H1 (cell line): ENCODE data around the gene ARHGEF28. TPM values are rescaled to one million over a fixed set of nuclear protein-coding genes. Genes with fewer than 3 reads are reported as not detected.

Experiments used
- CTBP2 ChIP-seq: IDR thresholded peaks from 2 replicates; pipeline ENCODE4 v1.7.0; 2011; ENCODE audit warnings: borderline replicate concordance, mild to moderate bottlenecking, moderate library complexity, mixed read lengths, low read length; ENCODE audit not compliant: insufficient read depth, insufficient read length
- POLR2A ChIP-seq, 2 experiments: IDR thresholded peaks; 1 replicate in 1 of 2; 2 replicates in 1 of 2; pipeline ENCODE4 v1.6.1; 2011; ENCODE audit warnings: low read depth in 2 of 2, low read length in 2 of 2, mild to moderate bottlenecking in 2 of 2; ENCODE audit errors: control extremely low read depth in 1 of 2
- RBBP5 ChIP-seq: IDR thresholded peaks from 2 replicates; pipeline ENCODE4 v1.7.1; 2012; ENCODE audit warnings: low read depth, mild to moderate bottlenecking, inconsistent platforms, low read length, moderate library complexity, borderline replicate concordance
- RNF2 ChIP-seq: fragments of 200-900, 300-1000 bp; sonication (generic); IDR thresholded peaks from 2 replicates; pipeline ENCODE4 v1.7.1; 2016; ENCODE audit warnings: borderline replicate concordance, low read depth, mild to moderate bottlenecking, antibody characterized with exemption, low read length; ENCODE audit not compliant: poor library complexity, severe bottlenecking; ENCODE audit errors: missing control alignments
- SIX5 ChIP-seq: IDR thresholded peaks from 2 replicates; pipeline ENCODE4 v1.6.1; 2011; ENCODE audit warnings: mild to moderate bottlenecking, low read depth, low read length
- TCF12 ChIP-seq: IDR thresholded peaks from 2 replicates; pipeline ENCODE4 v1.6.1; 2011; ENCODE audit warnings: low read depth, mild to moderate bottlenecking, low read length
- polyA plus RNA-seq, 7 experiments: library from polyadenylated mRNA; depleted of rRNA in 3 of 7; stranded (reverse) in 5 of 7; unstranded in 2 of 7; fragments of >200 nt in 5 of 7; fragments of 200-250 nt in 2 of 7; gene quantifications; 1 replicate in 5 of 7; 2 replicates in 1 of 7; 4 replicates in 1 of 7; pipeline versions ENCODE4 v1.2.1 to v1.2.3, GENCODE V29; 2011 to 2013; ENCODE audit warnings: missing spikeins in 2 of 7, mixed read lengths in 2 of 7
- total RNA-seq: library from RNA; stranded (reverse); fragmentation: NEBNext Ultra II Directional; extraction: Animal tissue kit (Norgen Biotek cat#: 25700); gene quantifications from 2 replicates; pipeline ENCODE4 v1.2.1, GENCODE V29; 2021
- TF ChIP-seq, protein P1 (sequence below): IDR thresholded peaks from 2 replicates; pipeline ENCODE4 v1.6.1; 2012; ENCODE audit warnings: low read length, inconsistent platforms

The ARHGEF28 gene
- total and polyA plus RNA-seq, 2 of the 8 experiments (the other 6 are each of a cell fraction or from before 2014, with no cell fraction given), result 0.33 to 1.0 TPM

DNA sequence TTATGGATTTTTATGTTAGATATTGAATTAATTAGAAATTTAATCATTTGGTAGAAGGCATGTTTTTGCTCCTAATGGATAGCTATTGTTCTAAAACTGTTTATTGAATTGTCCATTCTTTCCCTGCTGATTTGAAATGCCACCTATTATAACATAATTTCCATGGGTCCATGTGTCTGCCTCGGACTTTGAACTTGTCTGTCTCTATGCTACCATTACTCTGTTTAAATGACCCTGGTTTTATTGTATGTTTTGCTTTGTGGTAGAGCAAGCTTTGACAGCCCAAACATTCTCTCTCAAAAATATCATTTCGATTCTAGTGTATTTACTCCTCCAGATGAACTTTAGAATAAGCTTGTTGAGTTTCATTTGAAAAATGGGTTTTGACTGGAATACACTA lies 120.6 kb downstream of the ARHGEF28 start (continued):
- TF ChIP-seq, protein P1, sequence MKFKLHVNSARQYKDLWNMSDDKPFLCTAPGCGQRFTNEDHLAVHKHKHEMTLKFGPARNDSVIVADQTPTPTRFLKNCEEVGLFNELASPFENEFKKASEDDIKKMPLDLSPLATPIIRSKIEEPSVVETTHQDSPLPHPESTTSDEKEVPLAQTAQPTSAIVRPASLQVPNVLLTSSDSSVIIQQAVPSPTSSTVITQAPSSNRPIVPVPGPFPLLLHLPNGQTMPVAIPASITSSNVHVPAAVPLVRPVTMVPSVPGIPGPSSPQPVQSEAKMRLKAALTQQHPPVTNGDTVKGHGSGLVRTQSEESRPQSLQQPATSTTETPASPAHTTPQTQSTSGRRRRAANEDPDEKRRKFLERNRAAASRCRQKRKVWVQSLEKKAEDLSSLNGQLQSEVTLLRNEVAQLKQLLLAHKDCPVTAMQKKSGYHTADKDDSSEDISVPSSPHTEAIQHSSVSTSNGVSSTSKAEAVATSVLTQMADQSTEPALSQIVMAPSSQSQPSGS, result no peak
- TF ChIP-seq RNF2 (no peak), POLR2A (IDR thresholded peaks at IDR 0.05; ENCODE audit: control extremely low read depth in 1 of 2, low read depth in 2 of 2, low read length in 2 of 2) (no peak), RBBP5 (no peak), TCF12 (no peak), SIX5 (no peak), CTBP2 (no peak)
- TF ChIP-seq, all 59 proteins: peak for 0
